HAP-1 (cell line): ENCODE measurements around the gene GINS1.
"Not testable (repeated sequence)": the region's sequence is repeated elsewhere in the genome, so short reads cannot be mapped to it uniquely, and the experiment has no call there.

Experiments used
- DNase-seq, 2 experiments: peaks; one replicate each; pipeline ENCODE4 v3.0.0-alpha.2; 2016 to 2020; ENCODE audit warnings: low spot score in 2 of 2
- H3K27me3 ChIP-seq: fragments of 250-450 bp; sonication (Bioruptor Pico); 2 replicates; pipeline ENCODE4 v1.5.1; 2020; ENCODE audit warnings: low read depth, mild to moderate bottlenecking, moderate library complexity
- H3K36me3 ChIP-seq: fragments of 250-450 bp; sonication (Bioruptor Pico); replicated peaks from 2 replicates; pipeline ENCODE4 v1.5.1; 2020; ENCODE audit warnings: mild to moderate bottlenecking
- H3K4me1 ChIP-seq: fragments of 250-450 bp; sonication (Bioruptor Pico); 2 replicates; pipeline ENCODE4 v1.5.1; 2020; ENCODE audit warnings: mild to moderate bottlenecking
- H3K4me3 ChIP-seq: fragments of 250-450 bp; sonication (Bioruptor Pico); 2 replicates; pipeline ENCODE4 v1.5.1; 2020; ENCODE audit warnings: mild to moderate bottlenecking, moderate library complexity
- H3K9me3 ChIP-seq: fragments of 250-450 bp; sonication (Bioruptor Pico); 2 replicates; pipeline ENCODE4 v1.5.1; 2020; ENCODE audit warnings: mild to moderate bottlenecking, moderate library complexity
- in situ Hi-C: fragments of 300-500 bp; cut with MboI; formaldehyde crosslinking; loops from 3 replicates; pipeline ENCODE4 v1.14.3; 2020; ENCODE audit warnings: low sequenced_read_pairs, inconsistent platforms, mixed read lengths

The GINS1 gene

DNA sequence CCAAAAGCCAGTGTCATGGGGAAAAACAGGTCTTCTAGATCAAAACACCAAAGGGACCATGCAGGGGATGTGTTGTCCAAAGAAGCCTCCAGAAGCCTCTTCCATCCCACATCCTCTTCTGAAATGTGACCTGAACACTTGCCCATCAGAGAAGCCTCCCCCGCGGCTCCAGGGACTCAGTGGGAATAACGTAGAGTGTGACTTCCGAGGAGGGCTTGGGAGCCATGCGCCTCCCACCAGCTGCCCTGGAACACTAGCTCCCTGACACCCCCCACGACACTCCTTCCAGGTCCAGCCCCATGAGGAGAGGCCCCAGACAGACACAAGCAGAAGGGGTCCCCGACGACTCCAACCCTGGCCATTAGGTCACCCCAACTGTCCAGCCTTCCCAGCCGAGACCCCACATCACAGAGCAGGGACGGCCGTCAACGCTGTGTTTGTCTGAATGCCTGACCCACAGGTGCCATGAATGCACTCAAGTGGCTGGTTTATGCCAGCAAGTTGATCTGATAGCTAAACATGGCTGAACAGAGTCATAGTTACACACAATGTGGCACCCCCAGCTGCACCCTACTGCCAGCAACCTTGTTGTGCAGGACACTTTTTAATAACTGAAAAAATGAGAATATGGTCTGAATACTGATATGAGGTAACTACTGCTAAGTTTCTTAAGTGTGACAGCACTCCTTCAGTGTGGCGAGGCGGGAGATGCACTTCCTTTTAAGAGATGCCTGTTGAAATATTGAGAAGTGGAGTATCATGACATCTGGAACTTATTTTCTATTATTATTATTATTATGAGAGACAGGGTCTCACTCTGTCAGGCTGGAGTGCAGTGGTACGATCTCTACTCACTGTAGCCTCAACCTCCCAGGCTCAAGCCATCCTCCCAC is 58.0 kb downstream of the GINS1 start:
- no peak for DNase-seq
- Histone ChIP-seq H3K9me3 (no peaks in the 10 kb centered on the region), H3K4me1 (no peaks in the 10 kb centered on the region), H3K36me3 (no peaks in the 10 kb centered on the region), H3K27me3 (no peaks in the 10 kb centered on the region), H3K4me3 (no peak overlapping the region)
- in situ Hi-C loops, result no loop called here

- no peak for DNase-seq
- in situ Hi-C loops, result no loop called here
- no peaks in the 10 kb centered on the region for H3K36me3 ChIP-seq
- H3K4me3 ChIP-seq, result no peak overlapping the region
- H3K27me3 ChIP-seq, result no peaks in the 10 kb centered on the region
- no peaks in the 10 kb centered on the region for H3K4me1 ChIP-seq
- no peaks in the 10 kb centered on the region for H3K9me3 ChIP-seq
These were observed 59.4 kb downstream of the GINS1 start for GRCh38 chr20:25466846-25467245.

DNA sequence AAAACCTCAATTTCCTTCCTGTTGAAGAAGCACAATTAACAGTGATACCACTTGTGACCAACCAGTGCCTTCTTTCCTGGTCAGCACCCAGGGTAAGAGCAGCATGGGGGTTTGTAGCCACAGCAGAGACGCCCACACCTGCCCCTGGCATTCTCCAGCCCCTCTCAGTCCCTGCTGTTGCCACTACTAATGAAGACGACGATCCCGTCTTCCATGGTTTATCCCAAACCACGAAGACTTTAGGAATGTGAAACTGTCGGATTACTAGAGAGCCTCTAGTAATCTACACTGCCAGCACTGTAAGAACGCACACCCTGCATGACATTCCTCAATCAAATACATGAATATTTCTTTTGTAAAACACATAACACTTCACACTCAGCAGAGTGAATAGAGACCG is 60.0 kb downstream of the GINS1 start:
- Histone ChIP-seq H3K4me1 (no peaks in the 10 kb centered on the region), H3K9me3 (no peaks in the 10 kb centered on the region), H3K36me3 (no peaks in the 10 kb centered on the region), H3K4me3 (no peak overlapping the region), H3K27me3 (no peaks in the 10 kb centered on the region)
- in situ Hi-C loops, result no loop called here
- no peak for DNase-seq

GRCh38 chr20:25468126-25469075 is 60.9 kb downstream of the GINS1 start:
- H3K9me3 ChIP-seq, result no peaks in the 10 kb centered on the region
- in situ Hi-C loops, result no loop called here

DNA sequence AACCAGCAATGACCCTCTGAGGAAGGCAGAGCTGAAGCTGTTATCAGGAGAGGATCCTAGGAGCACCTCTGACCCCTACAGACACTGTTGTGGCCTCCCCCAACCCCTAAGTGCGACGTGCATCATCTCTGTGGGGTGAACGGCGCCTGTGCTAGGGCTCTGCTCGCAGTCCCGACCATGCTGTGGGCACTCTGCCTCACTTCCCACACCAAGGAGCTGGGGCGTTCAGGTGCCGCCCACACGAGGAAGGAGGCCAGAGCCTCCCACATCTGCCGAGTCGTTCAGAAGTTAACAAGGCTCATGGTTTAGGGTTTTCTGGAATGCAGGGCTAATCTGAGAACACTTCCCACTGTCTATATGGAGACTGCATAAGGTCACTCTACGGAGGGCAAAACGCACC is 62.1 kb downstream of the GINS1 start:
- Histone ChIP-seq H3K9me3 (no peaks in the 10 kb centered on the region), H3K36me3 (no peaks in the 10 kb centered on the region), H3K4me3 (no peak overlapping the region), H3K4me1 (no peaks in the 10 kb centered on the region), H3K27me3 (no peaks in the 10 kb centered on the region)
- no peak for DNase-seq
- in situ Hi-C loops, result no loop called here

More at GRCh38 chr20:25468126-25469075, 60.9 kb downstream of the GINS1 start:
- Histone ChIP-seq H3K27me3 (no peaks in the 10 kb centered on the region), H3K4me3 (no peak overlapping the region), H3K4me1 (no peaks in the 10 kb centered on the region), H3K36me3 (no peaks in the 10 kb centered on the region)
- no peak for DNase-seq

- DNase-seq, result peak in 1 of 2 experiments; percentile 66
- H3K4me3 ChIP-seq, result no peak overlapping the region
- H3K9me3 ChIP-seq, result no peaks in the 10 kb centered on the region
- H3K4me1 ChIP-seq, result no peaks in the 10 kb centered on the region
- H3K27me3 ChIP-seq, result no peaks in the 10 kb centered on the region
- in situ Hi-C loops, result no loop called here
- no peaks in the 10 kb centered on the region for H3K36me3 ChIP-seq
These were observed 62.6 kb downstream of the GINS1 start for GRCh38 chr20:25470045-25470444.

- in situ Hi-C loops, result no loop called here
- Histone ChIP-seq H3K27me3 (no peaks in the 10 kb centered on the region), H3K36me3 (no peaks in the 10 kb centered on the region), H3K4me3 (no peak overlapping the region), H3K4me1 (no peaks in the 10 kb centered on the region), H3K9me3 (no peaks in the 10 kb centered on the region)
- DNase-seq, result no peak
These were observed 63.5 kb downstream of the GINS1 start for GRCh38 chr20:25471020-25471419.

DNA sequence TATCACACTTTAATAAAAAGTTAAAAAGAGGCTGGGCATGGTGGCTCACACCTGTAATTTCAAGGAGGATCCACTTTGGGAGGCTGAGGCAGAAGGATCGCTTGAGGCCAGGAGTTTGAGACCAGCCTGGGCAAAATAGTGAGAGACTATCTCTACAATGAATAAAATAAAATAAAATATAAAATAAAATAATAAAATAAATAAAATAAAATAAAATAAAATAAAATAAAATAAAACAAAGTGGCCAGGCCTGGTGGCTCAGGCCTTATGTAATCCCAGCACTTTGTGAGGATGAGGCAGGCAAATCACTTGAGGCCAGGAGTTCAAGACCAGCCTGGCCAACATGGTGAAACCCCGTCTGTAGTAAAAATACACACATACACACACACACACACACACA is 65.8 kb downstream of the GINS1 start:
- H3K4me3 ChIP-seq, H3K27me3 ChIP-seq, in situ Hi-C loops, DNase-seq, H3K4me1 ChIP-seq, H3K36me3 ChIP-seq, H3K9me3 ChIP-seq: not testable (repeated sequence)

DNA sequence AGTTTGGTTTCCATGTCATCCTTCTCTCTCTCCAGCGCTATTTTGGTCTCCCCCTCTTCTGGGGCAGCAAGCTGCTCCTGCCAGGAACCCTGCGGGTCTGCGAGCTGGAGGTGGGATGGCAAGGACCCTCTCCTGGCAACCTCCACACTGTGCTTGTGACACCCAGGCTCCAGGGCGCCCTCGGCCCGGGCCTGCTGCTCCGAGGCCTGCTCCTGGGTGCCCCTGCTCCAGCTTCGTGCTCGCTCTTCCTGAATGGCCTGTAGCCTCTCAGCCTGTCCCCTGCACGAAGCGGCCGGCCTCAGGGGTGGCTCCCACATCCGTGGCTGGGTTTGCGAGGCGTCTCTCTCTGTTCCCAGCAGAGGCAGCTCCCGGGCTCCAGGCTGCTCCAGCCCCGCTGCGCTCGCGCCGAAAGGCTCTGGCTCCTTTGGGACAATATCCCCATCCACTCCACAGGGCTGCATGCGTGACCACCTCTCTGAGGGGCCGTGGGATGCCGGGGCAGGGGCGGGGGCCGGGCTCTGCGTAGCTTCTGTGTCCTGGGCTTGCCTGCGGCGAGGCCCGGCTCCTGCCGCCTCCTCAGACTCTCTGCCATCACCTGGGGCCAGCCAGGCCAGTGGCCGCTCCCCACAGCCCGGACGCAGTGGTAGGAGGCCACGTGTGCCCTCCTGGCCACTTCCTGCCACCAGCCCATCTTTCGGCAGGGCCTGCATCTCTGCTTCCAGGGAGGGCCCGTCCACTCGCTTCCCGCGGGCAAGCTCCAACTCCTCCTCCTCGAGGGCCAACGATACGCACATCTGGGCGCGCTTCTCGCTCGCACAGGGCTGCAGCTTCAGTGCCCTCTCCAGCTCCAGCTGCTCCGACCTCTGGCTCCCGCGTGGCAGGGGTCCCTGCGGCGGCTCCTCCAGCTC is 68.9 kb downstream of the GINS1 start:
- H3K27me3 ChIP-seq, result no peaks in the 10 kb centered on the region
- in situ Hi-C loops, result no loop called here
- no peaks in the 10 kb centered on the region for H3K4me1 ChIP-seq
- H3K36me3 ChIP-seq, result no peaks in the 10 kb centered on the region
- no peak for DNase-seq
- no peaks in the 10 kb centered on the region for H3K9me3 ChIP-seq
- no peak overlapping the region for H3K4me3 ChIP-seq

DNA sequence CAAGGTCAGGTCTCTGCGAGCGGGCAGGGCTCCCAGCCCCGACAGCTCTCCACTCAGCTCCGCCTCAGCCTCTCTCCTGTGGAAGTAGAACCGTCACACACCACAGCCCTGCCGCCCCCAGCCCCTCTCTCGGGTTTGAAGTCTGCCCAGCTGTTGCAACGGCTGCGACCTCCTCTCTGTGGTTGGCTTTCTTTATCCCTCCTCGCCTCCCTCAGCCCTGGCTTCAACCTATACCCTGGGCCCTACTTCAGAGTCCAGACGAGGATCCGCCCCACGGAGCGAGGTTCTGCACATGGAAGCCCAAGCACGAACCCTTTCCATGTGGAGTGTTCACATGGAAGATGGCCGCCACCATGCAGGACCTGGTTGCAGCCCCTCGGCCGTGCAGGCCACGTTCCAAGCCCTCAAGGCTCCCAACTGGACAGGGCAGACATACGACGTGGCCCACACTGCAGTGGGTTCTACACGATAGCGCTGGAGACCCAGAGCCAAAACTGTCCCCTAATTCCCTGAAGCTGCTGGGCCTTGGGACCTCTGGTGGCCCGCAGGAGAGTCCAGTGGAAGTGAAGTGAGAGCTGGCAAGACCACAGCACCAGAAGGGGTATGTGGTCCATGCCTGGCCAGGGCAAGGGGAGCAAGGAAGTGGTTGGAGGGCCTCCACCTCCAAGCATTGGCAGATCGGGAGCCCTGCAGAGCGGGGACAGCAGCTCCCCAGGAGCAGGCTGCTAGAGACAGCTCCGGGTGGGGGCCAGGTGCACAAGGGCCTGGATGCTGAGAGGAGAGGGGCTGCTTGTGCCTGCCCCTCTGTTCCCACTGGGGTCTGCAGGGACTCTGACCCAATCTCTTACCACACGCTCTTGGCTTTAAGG is 69.8 kb downstream of the GINS1 start:
- Histone ChIP-seq H3K4me3 (no peak overlapping the region), H3K4me1 (no peaks in the 10 kb centered on the region), H3K9me3 (no peaks in the 10 kb centered on the region), H3K27me3 (no peaks in the 10 kb centered on the region), H3K36me3 (no peaks in the 10 kb centered on the region)
- DNase-seq, result no peak
- in situ Hi-C loops, result no loop called here

GRCh38 chr20:25478889-25479568 is 71.6 kb downstream of the GINS1 start:
- in situ Hi-C loops, result no loop called here
- H3K36me3 ChIP-seq, result no peaks in the 10 kb centered on the region

GRCh38 chr20:25479638-25480037 is 72.2 kb downstream of the GINS1 start:
- Histone ChIP-seq H3K27me3 (no peaks in the 10 kb centered on the region), H3K4me1 (no peaks in the 10 kb centered on the region), H3K36me3 (no peaks in the 10 kb centered on the region), H3K9me3 (no peaks in the 10 kb centered on the region), H3K4me3 (no peak overlapping the region)
- in situ Hi-C loops, result no loop called here
- no peak for DNase-seq

More at GRCh38 chr20:25478889-25479568, 71.6 kb downstream of the GINS1 start:
- DNase-seq, result no peak
- H3K9me3 ChIP-seq, result no peaks in the 10 kb centered on the region
- H3K27me3 ChIP-seq, result no peaks in the 10 kb centered on the region
- no peaks in the 10 kb centered on the region for H3K4me1 ChIP-seq
- H3K4me3 ChIP-seq, result no peak overlapping the region
